HFFc6 (cell line): ENCODE data around the gene SLC12A8. TPM values are rescaled to one million over a fixed set of nuclear protein-coding genes. Genes with fewer than 3 reads are reported as not detected.
A peak's percentile ranks its signal among the peaks of the same experiment; 100 is the strongest.

Experiments
- DNase-seq: peaks from one replicate; pipeline ENCODE4 v3.0.0-alpha.2; 2018
- H3K27ac Mint-ChIP-seq: 2 replicates; pipeline ENCODE4 v1.8.0; 2020; ENCODE audit warnings: mild to moderate bottlenecking, mixed read lengths
- H3K27me3 Mint-ChIP-seq: 2 replicates; pipeline ENCODE4 v1.8.0; 2021; ENCODE audit warnings: mild to moderate bottlenecking, moderate library complexity, mixed read lengths; ENCODE audit not compliant: insufficient read depth
- H3K36me3 Mint-ChIP-seq: 2 replicates; pipeline ENCODE4 v1.8.0; 2021; ENCODE audit warnings: low read depth, mixed read lengths
- H3K4me1 Mint-ChIP-seq: 2 replicates; pipeline ENCODE4 v1.8.0; 2020; ENCODE audit warnings: low read depth, mixed read lengths
- H3K4me3 Mint-ChIP-seq: 2 replicates; pipeline ENCODE4 v1.8.0; 2020; ENCODE audit warnings: mild to moderate bottlenecking, moderate library complexity, mixed read lengths
- H3K9me3 Mint-ChIP-seq: 2 replicates; pipeline ENCODE4 v1.8.0; 2020; ENCODE audit warnings: mild to moderate bottlenecking, mixed read lengths
- total RNA-seq, 6 experiments: library from RNA; stranded (reverse); fragmentation: NEBNext Ultra II Directional; extraction: Animal tissue kit (Norgen Biotek cat#: 25700); gene quantifications; 2 replicates in 1 of 6; 3 replicates in 5 of 6; pipeline ENCODE4 v1.2.3, GENCODE V29; 2021
- TF ChIP-seq, protein P1 (sequence below): fragments of 200-600 bp; sonication (generic); IDR thresholded peaks from 2 replicates; pipeline ENCODE4 v1.5.0; 2021; ENCODE audit warnings: antibody characterized with exemption, mild to moderate bottlenecking

The SLC12A8 gene
- total RNA-seq, 6 experiments from 2014 or later = 1.8 to 4.6 (median 3.7) TPM

DNA sequence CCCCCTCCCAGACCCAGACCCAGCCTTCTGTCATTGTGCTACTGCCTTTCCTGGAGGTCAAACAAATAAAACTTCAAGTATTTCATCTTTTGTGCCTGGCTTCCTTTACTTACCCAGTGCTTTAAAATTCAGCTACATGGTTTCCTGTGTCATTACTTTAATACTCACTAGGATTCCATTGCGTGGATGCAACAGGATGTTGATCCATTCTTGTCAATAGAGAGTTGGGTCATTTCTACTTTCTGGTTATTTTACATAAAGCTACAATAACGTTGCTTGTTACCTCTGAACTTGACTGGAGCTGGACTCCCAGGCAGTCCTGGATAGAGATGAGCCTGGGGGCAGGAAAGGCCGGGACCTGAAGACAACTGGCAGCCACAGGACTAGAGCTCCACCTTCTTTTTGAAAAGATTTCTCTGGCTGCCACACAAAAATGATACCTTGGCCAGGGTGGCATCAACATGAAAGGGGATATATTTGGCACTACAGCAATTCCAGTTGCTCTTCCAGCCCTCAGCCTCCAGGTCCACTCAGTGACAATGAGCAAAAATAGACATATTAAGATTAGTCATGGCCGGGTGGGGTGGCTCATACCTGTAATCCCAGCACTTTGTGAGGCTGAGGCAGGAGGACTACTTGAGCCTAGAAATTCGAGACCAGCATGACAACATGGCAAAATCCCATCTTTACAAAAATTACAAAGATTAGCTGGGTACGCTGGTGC is 133.4 kb downstream of the SLC12A8 start:
- peaks cover 7% of the 10 kb centered on the region for H3K36me3 Mint-ChIP-seq
- peaks cover 4% of the 10 kb centered on the region; the same call in 1 of the 2 replicates for H3K27me3 Mint-ChIP-seq
- peaks cover 68% of the 10 kb centered on the region for H3K4me1 Mint-ChIP-seq
- TF ChIP-seq, protein P1, sequence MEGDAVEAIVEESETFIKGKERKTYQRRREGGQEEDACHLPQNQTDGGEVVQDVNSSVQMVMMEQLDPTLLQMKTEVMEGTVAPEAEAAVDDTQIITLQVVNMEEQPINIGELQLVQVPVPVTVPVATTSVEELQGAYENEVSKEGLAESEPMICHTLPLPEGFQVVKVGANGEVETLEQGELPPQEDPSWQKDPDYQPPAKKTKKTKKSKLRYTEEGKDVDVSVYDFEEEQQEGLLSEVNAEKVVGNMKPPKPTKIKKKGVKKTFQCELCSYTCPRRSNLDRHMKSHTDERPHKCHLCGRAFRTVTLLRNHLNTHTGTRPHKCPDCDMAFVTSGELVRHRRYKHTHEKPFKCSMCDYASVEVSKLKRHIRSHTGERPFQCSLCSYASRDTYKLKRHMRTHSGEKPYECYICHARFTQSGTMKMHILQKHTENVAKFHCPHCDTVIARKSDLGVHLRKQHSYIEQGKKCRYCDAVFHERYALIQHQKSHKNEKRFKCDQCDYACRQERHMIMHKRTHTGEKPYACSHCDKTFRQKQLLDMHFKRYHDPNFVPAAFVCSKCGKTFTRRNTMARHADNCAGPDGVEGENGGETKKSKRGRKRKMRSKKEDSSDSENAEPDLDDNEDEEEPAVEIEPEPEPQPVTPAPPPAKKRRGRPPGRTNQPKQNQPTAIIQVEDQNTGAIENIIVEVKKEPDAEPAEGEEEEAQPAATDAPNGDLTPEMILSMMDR = no peak
- H3K9me3 Mint-ChIP-seq = peaks cover 6% of the 10 kb centered on the region; the same call in 1 of the 2 replicates
- H3K27ac Mint-ChIP-seq = peak overlapping the region; percentile 62
- H3K4me3 Mint-ChIP-seq = no peak overlapping the region
- DNase-seq = no peak

DNA sequence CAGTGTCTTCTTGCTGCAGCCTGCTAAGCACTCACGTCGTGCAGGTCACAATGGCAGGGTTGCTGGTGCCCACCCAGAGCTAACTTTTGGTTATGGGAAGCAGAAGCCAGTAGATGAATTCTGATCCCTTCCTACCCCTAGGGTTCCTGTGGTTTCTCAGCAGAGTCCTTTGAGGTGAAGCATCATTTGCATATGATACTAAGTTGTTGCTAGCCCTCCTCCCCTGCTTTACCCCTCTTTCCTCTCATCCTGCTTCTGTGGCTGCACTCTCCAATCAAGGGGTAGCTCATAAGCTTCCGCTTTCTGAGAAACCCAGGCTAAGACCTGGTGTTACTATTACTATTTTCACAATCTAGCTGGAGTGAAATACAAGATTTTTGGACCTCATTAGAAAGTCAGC is 134.7 kb downstream of the SLC12A8 start:
- TF ChIP-seq, protein P1 = no peak
- H3K4me3 Mint-ChIP-seq = no peak overlapping the region
- DNase-seq = no peak
- H3K27me3 Mint-ChIP-seq = peaks cover 4% of the 10 kb centered on the region; the same call in 1 of the 2 replicates
- peaks cover 6% of the 10 kb centered on the region; the same call in 1 of the 2 replicates for H3K9me3 Mint-ChIP-seq
- peaks cover 7% of the 10 kb centered on the region for H3K36me3 Mint-ChIP-seq
- H3K4me1 Mint-ChIP-seq = peaks cover 59% of the 10 kb centered on the region
- no peak overlapping the region for H3K27ac Mint-ChIP-seq

DNA sequence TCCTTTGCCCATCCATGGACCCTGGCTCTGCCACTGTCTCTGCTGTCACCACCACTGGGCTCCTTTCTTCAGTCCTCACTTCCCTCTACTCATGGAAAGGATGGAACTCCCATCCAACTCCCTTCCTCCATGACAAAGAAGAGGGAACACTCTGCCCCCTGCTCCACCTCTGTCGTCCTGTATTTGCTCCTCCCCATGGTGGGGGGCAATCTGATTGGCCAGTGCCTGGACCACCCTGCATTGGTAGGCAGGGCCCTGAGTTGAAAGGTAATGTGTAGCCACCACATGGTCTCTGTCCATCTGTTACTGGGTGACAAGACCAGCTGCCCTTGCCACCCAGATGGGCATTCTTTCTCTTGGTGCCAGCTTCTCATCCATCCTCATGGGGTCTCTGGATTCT is 136.1 kb downstream of the SLC12A8 start:
- Mint-ChIP-seq H3K27me3 (peaks cover 4% of the 10 kb centered on the region; the same call in 1 of the 2 replicates), H3K36me3 (peaks cover 7% of the 10 kb centered on the region), H3K9me3 (peaks cover 6% of the 10 kb centered on the region; the same call in 1 of the 2 replicates), H3K27ac (no peak overlapping the region), H3K4me1 (peaks cover 57% of the 10 kb centered on the region), H3K4me3 (no peak overlapping the region)
- no peak for DNase-seq
- TF ChIP-seq, protein P1 = no peak

DNA sequence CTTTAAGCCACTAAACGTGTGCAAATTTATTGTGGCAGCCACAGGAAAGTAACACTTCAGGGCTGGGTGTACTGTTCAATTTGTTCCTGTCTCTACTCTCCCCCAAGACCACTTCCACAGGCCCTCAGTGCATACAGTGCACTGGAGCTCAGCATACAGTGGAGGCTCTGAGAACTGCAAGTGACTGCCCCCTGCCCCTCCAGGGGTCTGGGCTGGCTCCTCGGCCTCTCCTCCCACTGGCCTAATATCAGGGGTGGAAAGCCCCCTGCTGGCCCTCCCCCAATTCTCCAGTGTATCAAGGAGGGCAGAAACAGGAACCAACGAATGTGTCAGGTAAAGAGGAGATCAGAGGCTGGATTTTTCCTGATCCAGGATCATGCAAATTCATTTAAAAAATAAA is 136.8 kb downstream of the SLC12A8 start:
- TF ChIP-seq, protein P1 = no peak
- H3K27ac Mint-ChIP-seq = no peak overlapping the region
- H3K27me3 Mint-ChIP-seq = peaks cover 4% of the 10 kb centered on the region; the same call in 1 of the 2 replicates
- peaks cover 55% of the 10 kb centered on the region for H3K4me1 Mint-ChIP-seq
- H3K4me3 Mint-ChIP-seq = no peak overlapping the region
- no peak for DNase-seq
- peaks cover 6% of the 10 kb centered on the region; the same call in 1 of the 2 replicates for H3K9me3 Mint-ChIP-seq
- H3K36me3 Mint-ChIP-seq = peaks cover 7% of the 10 kb centered on the region

DNA sequence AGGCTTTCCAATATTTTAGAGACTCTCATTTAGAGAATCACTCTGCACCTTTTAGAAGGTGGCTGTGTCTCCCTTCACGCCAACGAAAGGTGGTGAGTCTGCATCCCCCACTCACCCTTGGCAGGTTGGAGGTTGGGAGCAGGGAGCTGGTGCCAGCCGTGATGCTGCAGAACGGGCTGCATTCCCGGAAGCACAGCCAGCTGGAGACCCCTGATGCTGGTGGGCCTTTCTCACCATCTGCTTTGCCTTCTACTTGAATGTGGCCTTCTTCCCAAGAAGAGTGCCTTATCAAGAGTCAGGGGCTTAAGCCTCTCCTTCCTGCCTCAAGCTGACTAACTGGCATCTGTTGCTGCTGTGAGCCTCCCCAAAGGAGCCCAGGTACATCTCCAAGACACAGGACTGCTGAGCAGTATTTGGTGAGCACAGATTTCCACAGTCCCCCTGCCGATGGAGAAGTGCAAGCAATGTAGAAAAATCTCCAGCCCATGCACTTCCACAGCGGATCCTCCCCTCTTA is 139.1 kb downstream of the SLC12A8 start:
- DNase-seq = no peak
- TF ChIP-seq, protein P1 = no peak
- H3K27me3 Mint-ChIP-seq = peaks cover 2% of the 10 kb centered on the region; the same call in 1 of the 2 replicates
- H3K9me3 Mint-ChIP-seq = no peaks in the 10 kb centered on the region
- no peak overlapping the region for H3K27ac Mint-ChIP-seq
- H3K36me3 Mint-ChIP-seq = no peaks in the 10 kb centered on the region
- H3K4me1 Mint-ChIP-seq = peaks cover 34% of the 10 kb centered on the region
- no peak overlapping the region for H3K4me3 Mint-ChIP-seq
